Measurements from ENCODE around the gene TCF4. TPM values are rescaled to one million over a fixed set of nuclear protein-coding genes. Genes with fewer than 3 reads are reported as not detected.
A peak's percentile ranks its signal among the peaks of the same experiment; 100 is the strongest.

TCF4 gene
- total and polyA plus RNA-seq, 8 donors, result 5.1 to 187 (median 39.9) TPM

GRCh38 chr18:55243255-55243654 is 344.7 kb downstream of the TCF4 start:
- H3K27me3 ChIP-seq, result no peaks in the 10 kb centered on the region
- TF ChIP-seq EP300 (IDR thresholded peaks at IDR 0.05) (no peak), POLR2AphosphoS5 (IDR thresholded peaks at IDR 0.05) (no peak), POLR2A (IDR thresholded peaks at IDR 0.05) (no peak), CTCF (IDR thresholded peaks at IDR 0.05) (no peak)
- H3K9me3 ChIP-seq, result no peaks in the 10 kb centered on the region
- 57 to 65% (median 62%) methylated on average over 2 of the region's 2 CpGs for WGBS, 5 donors
- H3K27ac ChIP-seq, result peak overlapping the region in 3 of 5 donors; percentile 58 to 71 (median 69)
- H3K4me1 ChIP-seq, result peaks cover 6 to 19% (median 15%) of the 10 kb centered on the region in 4 donors
- intact Hi-C loops (cut with DNase I; ENCODE audit: low total_unique reads), result no loop called here
- DNase-seq, result no peak
- no peaks in the 10 kb centered on the region for H3K36me3 ChIP-seq
- no peak overlapping the region for H3K4me3 ChIP-seq

- no peak for TF ChIP-seq POLR2AphosphoS5 (IDR thresholded peaks at IDR 0.05)
- TF ChIP-seq POLR2A (IDR thresholded peaks at IDR 0.05), result no peak
- TF ChIP-seq EP300 (IDR thresholded peaks at IDR 0.05), result no peak
- TF ChIP-seq CTCF (IDR thresholded peaks at IDR 0.05), result no peak
- Histone ChIP-seq H3K4me1 (peaks cover 6 to 24% (median 15%) of the 10 kb centered on the region in 4 donors), H3K27me3 (no peaks in the 10 kb centered on the region), H3K27ac (no peak overlapping the region), H3K4me3 (no peak overlapping the region), H3K9me3 (no peaks in the 10 kb centered on the region), H3K36me3 (no peaks in the 10 kb centered on the region)
- 74 to 86% (median 79%) methylated on average over 5 of the region's 5 CpGs for whole genome bisulfite sequencing, 5 donors
- DNase-seq, result no peak
- intact Hi-C loops (cut with DNase I; ENCODE audit: low total_unique reads), result no loop called here
Observed at GRCh38 chr18:55240978-55241377, 347.0 kb downstream of the TCF4 start.

GRCh38 chr18:55239740-55240139 is 348.3 kb downstream of the TCF4 start:
- Histone ChIP-seq H3K36me3 (no peaks in the 10 kb centered on the region), H3K4me3 (no peak overlapping the region), H3K27me3 (no peaks in the 10 kb centered on the region), H3K4me1 (peaks cover 4 to 24% (median 12%) of the 10 kb centered on the region in 4 donors), H3K9me3 (no peaks in the 10 kb centered on the region), H3K27ac (no peak overlapping the region)
- DNase-seq, result no peak
- intact Hi-C loops (cut with DNase I; ENCODE audit: low total_unique reads), result no loop called here
- TF ChIP-seq POLR2A (IDR thresholded peaks at IDR 0.05), result no peak
- no peak for TF ChIP-seq EP300 (IDR thresholded peaks at IDR 0.05)
- TF ChIP-seq CTCF (IDR thresholded peaks at IDR 0.05), result no peak
- TF ChIP-seq POLR2AphosphoS5 (IDR thresholded peaks at IDR 0.05), result no peak

- Histone ChIP-seq H3K27ac (no peak overlapping the region), H3K9me3 (no peaks in the 10 kb centered on the region), H3K36me3 (peaks cover 0 to 17% (median 9%) of the 10 kb centered on the region in 4 donors), H3K4me1 (peaks cover 0 to 21% (median 8%) of the 10 kb centered on the region in 4 donors), H3K27me3 (no peaks in the 10 kb centered on the region), H3K4me3 (no peak overlapping the region)
- no peak for TF ChIP-seq POLR2A (IDR thresholded peaks at IDR 0.05)
- no peak for TF ChIP-seq EP300 (IDR thresholded peaks at IDR 0.05)
- no peak for TF ChIP-seq CTCF (IDR thresholded peaks at IDR 0.05)
- no peak for TF ChIP-seq POLR2AphosphoS5 (IDR thresholded peaks at IDR 0.05)
- 93 to 96% (median 95%) methylated on average over 3 of the region's 3 CpGs for WGBS, 5 donors
- intact Hi-C loops (cut with DNase I; ENCODE audit: low total_unique reads), result no loop called here
- DNase-seq, result no peak
Observed at GRCh38 chr18:55237660-55238059, 350.3 kb downstream of the TCF4 start.

Data from stomach (tissue), 9 donors.